Gastroesophageal sphincter (tissue), 3 donors: ENCODE data around the gene MRPL12.

Source experiments
- CTCF ChIP-seq, 4 experiments: fragments of 200-600 bp in 2 of 4; fragments of 450-650 bp in 2 of 4; sonication (generic) in 1 of 4; IDR thresholded peaks; one replicate each; pipeline ENCODE4 v1.5.1; 2017 to 2019; ENCODE audit warnings: antibody characterized with exemption in 4 of 4, mild to moderate bottlenecking in 2 of 4, moderate library complexity in 2 of 4
- POLR2A ChIP-seq, 2 donors: fragments of 450-650 bp; IDR thresholded peaks; one replicate each; pipeline ENCODE4 v1.6.1; 2017; ENCODE audit warnings: antibody characterized with exemption in 2 of 2, mild to moderate bottlenecking in 2 of 2, moderate library complexity in 1 of 2

- TF ChIP-seq CTCF (IDR thresholded peaks at IDR 0.05) (no peak), POLR2A (IDR thresholded peaks at IDR 0.05) (no peak)
Observed at GRCh38 chr17:81720267-81721071, 17.3 kb downstream of the MRPL12 start.
